GM19397 (cell line): ENCODE measurements around the gene CRELD2.

Source experiments
- ATAC-seq: cut with Tn5 transposase; IDR thresholded peaks from one replicate; pipeline ENCODE4 v1.9.1; 2021; ENCODE audit warnings: mild to moderate bottlenecking, moderate library complexity; ENCODE audit not compliant: unreplicated experiment

CRELD2 gene

GRCh38 chr22:49887064-49887451, 31.4 kb upstream of the CRELD2 start:
- ATAC-seq: no peak

- ATAC-seq: no peak
Observed at GRCh38 chr22:49887702-49888101, 30.7 kb upstream of the CRELD2 start.

- no peak for ATAC-seq
Observed at GRCh38 chr22:49889071-49889470, 29.4 kb upstream of the CRELD2 start.

GRCh38 chr22:49892226-49892899, 26.1 kb upstream of the CRELD2 start:
- no peak for ATAC-seq

- no peak for ATAC-seq
Observed at GRCh38 chr22:49893025-49893424, 25.4 kb upstream of the CRELD2 start.

- no peak for ATAC-seq
Observed at GRCh38 chr22:49894322-49895054, 23.9 kb upstream of the CRELD2 start.

GRCh38 chr22:49896201-49896600, 22.2 kb upstream of the CRELD2 start:
- ATAC-seq: no peak

GRCh38 chr22:49897015-49897684, 21.3 kb upstream of the CRELD2 start:
- ATAC-seq: no peak

GRCh38 chr22:49899530-49899929, 18.9 kb upstream of the CRELD2 start:
- no peak for ATAC-seq

- no peak for ATAC-seq
Observed at GRCh38 chr22:49900441-49901230, 17.8 kb upstream of the CRELD2 start.

GRCh38 chr22:49901457-49901856, 17.0 kb upstream of the CRELD2 start:
- ATAC-seq: no peak

GRCh38 chr22:49903322-49904039, 15.0 kb upstream of the CRELD2 start:
- ATAC-seq: no peak

GRCh38 chr22:49904040-49904369, 14.4 kb upstream of the CRELD2 start:
- ATAC-seq: no peak

GRCh38 chr22:49905465-49905864, 13.0 kb upstream of the CRELD2 start:
- ATAC-seq: no peak

GRCh38 chr22:49906071-49906798, 12.2 kb upstream of the CRELD2 start:
- no peak for ATAC-seq

GRCh38 chr22:49906799-49907290, 11.6 kb upstream of the CRELD2 start:
- ATAC-seq: no peak

GRCh38 chr22:49907807-49908206, 10.6 kb upstream of the CRELD2 start:
- ATAC-seq: no peak

- ATAC-seq: no peak
Observed at GRCh38 chr22:49909476-49910205, 8.8 kb upstream of the CRELD2 start.
